Measurements from ENCODE around the gene CCM2.

The CCM2 gene

DNA sequence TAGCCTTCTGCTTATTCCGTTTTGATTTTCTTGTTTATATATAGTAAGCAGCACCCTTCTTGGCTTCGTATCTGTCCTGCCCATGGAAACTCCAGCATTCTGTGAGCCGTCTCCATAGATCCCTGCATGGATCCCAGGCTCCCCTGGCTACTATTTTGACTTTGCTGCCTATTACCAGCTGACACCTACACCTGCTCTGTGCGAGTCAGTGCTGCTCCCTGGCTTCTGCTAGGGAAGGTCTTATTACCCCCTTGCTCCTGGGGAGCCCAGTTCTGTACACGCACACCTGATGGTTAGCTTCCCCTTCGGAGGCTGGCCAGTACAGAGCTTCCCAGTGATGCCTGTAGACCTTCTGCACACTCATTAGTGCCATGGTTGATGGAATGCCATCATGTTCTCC is 53.4 kb downstream of the CCM2 start:
- Histone ChIP-seq H3K9me3 (ENCODE audit: insufficient read depth, low read depth, low read length) (no peaks in the 10 kb centered on the region), H3K36me3 (ENCODE audit: insufficient read depth, low read depth, low read length) (no peaks in the 10 kb centered on the region)

GRCh38 chr7:45053941-45054340 is 53.9 kb downstream of the CCM2 start:
- H3K4me3 ChIP-seq (ENCODE audit: low read length), result no peak overlapping the region
- no peaks in the 10 kb centered on the region for H3K36me3 ChIP-seq (ENCODE audit: insufficient read depth, low read depth, low read length)
- H3K9ac ChIP-seq (ENCODE audit: low read depth, low read length), result no peak overlapping the region
- H3K4me1 ChIP-seq (ENCODE audit: insufficient read depth, low read length), result no peaks in the 10 kb centered on the region
- no peaks in the 10 kb centered on the region for H3K27me3 ChIP-seq (ENCODE audit: insufficient read depth, low read length)
- no peaks in the 10 kb centered on the region for H3K9me3 ChIP-seq (ENCODE audit: insufficient read depth, low read depth, low read length)
- H3K27ac ChIP-seq (ENCODE audit: low read length), result no peak overlapping the region

More for the DNA sequence above, 53.4 kb downstream of the CCM2 start:
- Histone ChIP-seq H3K27me3 (ENCODE audit: insufficient read depth, low read length) (no peaks in the 10 kb centered on the region), H3K4me3 (ENCODE audit: low read length) (no peak overlapping the region), H3K4me1 (ENCODE audit: insufficient read depth, low read length) (no peaks in the 10 kb centered on the region), H3K9ac (ENCODE audit: low read depth, low read length) (no peak overlapping the region), H3K27ac (ENCODE audit: low read length) (no peak overlapping the region)

DNA sequence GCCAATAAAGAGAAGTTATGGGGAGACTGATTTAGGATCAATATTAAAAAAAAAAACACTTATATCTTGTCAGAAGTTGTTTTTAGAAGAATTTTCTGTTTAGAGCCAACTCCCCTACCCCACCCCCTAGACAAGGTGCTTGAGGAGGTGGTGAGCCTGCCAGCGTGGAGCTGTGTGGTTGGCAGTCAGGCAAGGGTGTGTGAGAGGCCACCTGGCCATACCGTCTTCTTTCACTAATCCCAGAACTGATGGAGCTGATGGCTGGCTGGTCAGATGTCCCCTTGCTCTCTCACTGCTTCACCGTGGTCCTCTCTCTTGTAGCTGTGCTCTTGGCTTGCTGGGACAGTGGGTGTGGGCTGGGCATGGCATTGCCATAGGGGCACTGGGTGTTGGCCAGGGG is 54.4 kb downstream of the CCM2 start:
- H3K4me3 ChIP-seq (ENCODE audit: low read length), result no peak overlapping the region
- H3K27me3 ChIP-seq (ENCODE audit: insufficient read depth, low read length), result no peaks in the 10 kb centered on the region
- H3K4me1 ChIP-seq (ENCODE audit: insufficient read depth, low read length), result no peaks in the 10 kb centered on the region
- no peak overlapping the region for H3K9ac ChIP-seq (ENCODE audit: low read depth, low read length)
- no peak overlapping the region for H3K27ac ChIP-seq (ENCODE audit: low read length)
- H3K9me3 ChIP-seq (ENCODE audit: insufficient read depth, low read depth, low read length), result no peaks in the 10 kb centered on the region
- no peaks in the 10 kb centered on the region for H3K36me3 ChIP-seq (ENCODE audit: insufficient read depth, low read depth, low read length)

- Histone ChIP-seq H3K27me3 (ENCODE audit: insufficient read depth, low read length) (no peaks in the 10 kb centered on the region), H3K4me3 (ENCODE audit: low read length) (no peak overlapping the region), H3K4me1 (ENCODE audit: insufficient read depth, low read length) (no peaks in the 10 kb centered on the region), H3K9ac (ENCODE audit: low read depth, low read length) (no peak overlapping the region), H3K27ac (ENCODE audit: low read length) (no peak overlapping the region), H3K9me3 (ENCODE audit: insufficient read depth, low read depth, low read length) (no peaks in the 10 kb centered on the region), H3K36me3 (ENCODE audit: insufficient read depth, low read depth, low read length) (no peaks in the 10 kb centered on the region; the same call in 1 of the 2 replicates)
Measured at GRCh38 chr7:45055016-45055415, 55.0 kb downstream of the CCM2 start.

GRCh38 chr7:45055594-45056219 is 55.7 kb downstream of the CCM2 start:
- H3K36me3 ChIP-seq (ENCODE audit: insufficient read depth, low read depth, low read length), result no peaks in the 10 kb centered on the region; the same call in 1 of the 2 replicates
- H3K27me3 ChIP-seq (ENCODE audit: insufficient read depth, low read length), result no peaks in the 10 kb centered on the region
- no peak overlapping the region for H3K9ac ChIP-seq (ENCODE audit: low read depth, low read length)
- H3K27ac ChIP-seq (ENCODE audit: low read length), result no peak overlapping the region
- H3K9me3 ChIP-seq (ENCODE audit: insufficient read depth, low read depth, low read length), result no peaks in the 10 kb centered on the region
- no peaks in the 10 kb centered on the region for H3K4me1 ChIP-seq (ENCODE audit: insufficient read depth, low read length)
- no peak overlapping the region for H3K4me3 ChIP-seq (ENCODE audit: low read length)

DNA sequence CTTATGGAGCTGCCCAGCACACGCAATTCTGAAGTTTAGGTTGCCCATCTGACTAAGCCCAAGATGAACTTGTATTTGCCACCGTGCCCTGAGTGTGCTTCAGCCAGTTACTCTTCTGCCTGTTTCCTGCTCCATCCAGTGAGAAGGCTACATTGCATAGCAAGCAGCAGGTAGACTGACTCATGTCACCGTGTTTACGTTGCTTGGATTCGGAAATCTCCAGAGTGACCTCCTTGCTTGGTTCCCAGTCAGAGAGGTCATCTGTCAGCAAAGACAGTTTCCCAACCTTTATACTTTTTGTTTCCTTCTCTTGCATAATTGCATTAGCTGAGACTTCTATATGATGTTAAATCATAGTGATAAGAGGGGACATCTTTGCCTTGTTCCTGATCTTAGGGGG is 57.9 kb downstream of the CCM2 start:
- Histone ChIP-seq H3K27me3 (ENCODE audit: insufficient read depth, low read length) (no peaks in the 10 kb centered on the region), H3K36me3 (ENCODE audit: insufficient read depth, low read depth, low read length) (no peaks in the 10 kb centered on the region; the same call in 1 of the 2 replicates), H3K9ac (ENCODE audit: low read depth, low read length) (no peak overlapping the region), H3K9me3 (ENCODE audit: insufficient read depth, low read depth, low read length) (no peaks in the 10 kb centered on the region), H3K27ac (ENCODE audit: low read length) (no peak overlapping the region), H3K4me1 (ENCODE audit: insufficient read depth, low read length) (no peaks in the 10 kb centered on the region), H3K4me3 (ENCODE audit: low read length) (no peak overlapping the region)

DNA sequence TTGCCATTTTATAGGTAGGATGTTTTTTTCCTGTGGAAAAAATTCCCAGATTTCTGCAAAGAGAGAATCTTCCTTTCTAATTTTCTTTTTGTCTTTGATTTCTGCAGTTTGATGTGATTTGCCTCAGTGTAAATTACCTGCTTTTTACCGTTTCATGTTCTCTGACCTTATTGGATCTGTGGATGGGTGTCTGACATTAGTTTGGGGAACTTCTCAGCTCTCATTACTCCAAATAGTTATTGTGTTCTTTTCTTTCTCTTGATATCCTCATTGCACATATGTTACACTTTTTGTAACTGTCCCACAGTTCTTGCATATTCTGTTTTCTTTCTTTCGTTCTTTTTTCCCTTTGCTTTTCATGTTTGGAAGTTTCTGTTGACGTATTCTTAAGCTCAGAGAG is 60.3 kb downstream of the CCM2 start:
- peaks cover 15% of the 10 kb centered on the region for H3K36me3 ChIP-seq (ENCODE audit: insufficient read depth, low read depth, low read length)
- H3K9ac ChIP-seq (ENCODE audit: low read depth, low read length), result no peak overlapping the region
- no peaks in the 10 kb centered on the region for H3K27me3 ChIP-seq (ENCODE audit: insufficient read depth, low read length)
- no peaks in the 10 kb centered on the region for H3K9me3 ChIP-seq (ENCODE audit: insufficient read depth, low read depth, low read length)
- H3K4me3 ChIP-seq (ENCODE audit: low read length), result no peak overlapping the region
- no peak overlapping the region for H3K27ac ChIP-seq (ENCODE audit: low read length)
- H3K4me1 ChIP-seq (ENCODE audit: insufficient read depth, low read length), result no peaks in the 10 kb centered on the region

DNA sequence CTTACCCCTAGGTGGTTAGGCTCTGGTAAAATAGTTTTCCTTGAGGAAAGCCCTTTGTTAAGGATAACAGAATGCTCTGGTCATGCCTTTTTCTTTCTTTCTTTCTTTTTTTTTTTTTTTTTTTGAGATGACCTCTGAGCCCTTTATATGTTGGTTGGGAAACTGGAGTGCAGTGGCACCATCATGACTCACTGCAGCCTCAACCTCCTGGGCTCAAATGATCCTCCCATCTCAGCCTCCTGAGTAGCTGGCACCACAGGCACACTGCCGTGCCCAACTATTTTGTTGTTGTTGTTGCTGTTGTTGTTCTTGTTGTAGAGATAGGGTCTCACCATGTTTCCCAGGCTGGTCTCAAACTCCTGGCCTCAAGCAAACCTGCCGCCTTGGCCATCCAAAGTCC is 61.4 kb downstream of the CCM2 start:
- Histone ChIP-seq H3K36me3 (ENCODE audit: insufficient read depth, low read depth, low read length) (peaks cover 21% of the 10 kb centered on the region), H3K4me3 (ENCODE audit: low read length) (no peak overlapping the region), H3K27ac (ENCODE audit: low read length) (no peak overlapping the region), H3K9me3 (ENCODE audit: insufficient read depth, low read depth, low read length) (no peaks in the 10 kb centered on the region), H3K27me3 (ENCODE audit: insufficient read depth, low read length) (no peaks in the 10 kb centered on the region), H3K4me1 (ENCODE audit: insufficient read depth, low read length) (no peaks in the 10 kb centered on the region), H3K9ac (ENCODE audit: low read depth, low read length) (no peak overlapping the region)

DNA sequence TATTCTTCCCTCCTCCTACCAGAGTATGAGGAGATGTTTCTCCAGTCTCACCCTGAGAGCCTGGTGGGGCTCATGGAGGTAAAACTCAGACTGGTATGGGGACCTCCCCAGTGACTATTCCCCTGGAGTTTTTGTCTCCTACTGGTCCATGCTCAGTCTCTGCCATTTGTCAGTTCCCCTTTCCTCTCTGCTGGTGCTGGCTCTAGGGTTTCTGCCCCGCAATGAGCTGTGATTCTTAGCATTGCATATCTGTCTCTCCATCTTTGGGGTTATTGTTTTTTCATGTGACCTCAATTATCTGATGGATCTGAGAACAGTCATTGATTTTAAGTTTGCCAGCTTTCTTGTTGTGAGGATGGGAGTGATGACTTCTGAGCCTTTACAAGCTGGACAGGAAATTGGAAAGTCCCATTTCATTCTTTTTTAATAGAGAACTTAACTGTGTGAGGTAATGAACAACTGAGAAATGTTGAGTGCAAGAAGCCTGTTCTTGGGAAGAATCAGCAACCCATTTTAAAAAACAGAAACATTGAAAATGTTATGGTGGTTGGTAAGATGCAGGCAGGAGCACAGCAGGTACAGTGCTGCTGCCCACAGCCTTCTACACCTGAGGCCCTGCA is 61.9 kb downstream of the CCM2 start:
- Histone ChIP-seq H3K4me1 (ENCODE audit: insufficient read depth, low read length) (no peaks in the 10 kb centered on the region), H3K27me3 (ENCODE audit: insufficient read depth, low read length) (no peaks in the 10 kb centered on the region), H3K27ac (ENCODE audit: low read length) (no peak overlapping the region), H3K9ac (ENCODE audit: low read depth, low read length) (no peak overlapping the region), H3K9me3 (ENCODE audit: insufficient read depth, low read depth, low read length) (no peaks in the 10 kb centered on the region), H3K4me3 (ENCODE audit: low read length) (no peak overlapping the region), H3K36me3 (ENCODE audit: insufficient read depth, low read depth, low read length) (peaks cover 21% of the 10 kb centered on the region)

DNA sequence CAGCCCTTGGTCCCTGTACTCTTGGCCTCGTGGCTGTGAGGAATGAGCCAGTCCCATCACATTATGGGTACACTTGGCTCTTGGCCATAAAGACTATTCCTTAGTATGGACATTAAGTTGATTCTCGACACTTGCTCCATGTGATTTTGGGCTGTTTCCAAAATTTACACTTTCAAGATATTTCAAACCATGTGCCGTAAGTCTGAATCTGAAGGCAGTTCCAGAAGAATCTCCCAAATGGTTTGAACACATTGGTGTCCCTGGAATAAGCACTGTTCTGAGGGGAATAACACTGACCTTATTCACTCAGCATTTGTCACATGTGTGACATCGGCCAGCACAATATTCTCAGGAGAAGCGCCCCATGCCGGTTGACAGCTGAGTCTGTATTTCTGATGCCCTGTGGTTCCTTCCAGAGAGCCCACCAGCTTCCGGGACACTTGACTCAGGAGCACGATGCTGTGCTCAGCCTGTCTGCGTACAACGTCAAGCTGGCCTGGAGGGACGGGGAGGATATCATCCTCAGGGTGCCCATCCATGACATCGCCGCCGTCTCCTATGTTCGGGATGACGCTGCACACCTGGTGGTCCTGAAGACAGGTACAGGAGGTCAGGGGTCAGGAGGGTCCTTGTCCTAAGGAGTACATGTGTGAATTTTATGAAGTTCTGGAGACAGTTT is 64.2 kb downstream of the CCM2 start:
- H3K4me1 ChIP-seq (ENCODE audit: insufficient read depth, low read length), result no peaks in the 10 kb centered on the region
- H3K9ac ChIP-seq (ENCODE audit: low read depth, low read length), result no peak overlapping the region
- peaks cover 25% of the 10 kb centered on the region for H3K36me3 ChIP-seq (ENCODE audit: insufficient read depth, low read depth, low read length)
- H3K9me3 ChIP-seq (ENCODE audit: insufficient read depth, low read depth, low read length), result no peaks in the 10 kb centered on the region
- no peak overlapping the region for H3K4me3 ChIP-seq (ENCODE audit: low read length)
- H3K27me3 ChIP-seq (ENCODE audit: insufficient read depth, low read length), result no peaks in the 10 kb centered on the region
- H3K27ac ChIP-seq (ENCODE audit: low read length), result no peak overlapping the region

GRCh38 chr7:45065031-45065995 is 65.3 kb downstream of the CCM2 start:
- Histone ChIP-seq H3K27me3 (ENCODE audit: insufficient read depth, low read length) (no peaks in the 10 kb centered on the region), H3K27ac (ENCODE audit: low read length) (no peak overlapping the region), H3K9ac (ENCODE audit: low read depth, low read length) (no peak overlapping the region), H3K4me1 (ENCODE audit: insufficient read depth, low read length) (no peaks in the 10 kb centered on the region), H3K9me3 (ENCODE audit: insufficient read depth, low read depth, low read length) (no peaks in the 10 kb centered on the region), H3K4me3 (ENCODE audit: low read length) (no peak overlapping the region), H3K36me3 (ENCODE audit: insufficient read depth, low read depth, low read length) (peaks cover 25% of the 10 kb centered on the region)

Data from iPS-20b (cell line).